HK-2 (cell line): ENCODE data around the gene MIF.
"Not testable (repeated sequence)": the region's sequence is repeated elsewhere in the genome, so short reads cannot be mapped to it uniquely, and the experiment has no call there.

ENCODE experiments used
- DNase-seq: peaks from one replicate; pipeline ENCODE4 v3.0.0-alpha.2; 2018; ENCODE audit not compliant: unreplicated experiment

The MIF gene

DNA sequence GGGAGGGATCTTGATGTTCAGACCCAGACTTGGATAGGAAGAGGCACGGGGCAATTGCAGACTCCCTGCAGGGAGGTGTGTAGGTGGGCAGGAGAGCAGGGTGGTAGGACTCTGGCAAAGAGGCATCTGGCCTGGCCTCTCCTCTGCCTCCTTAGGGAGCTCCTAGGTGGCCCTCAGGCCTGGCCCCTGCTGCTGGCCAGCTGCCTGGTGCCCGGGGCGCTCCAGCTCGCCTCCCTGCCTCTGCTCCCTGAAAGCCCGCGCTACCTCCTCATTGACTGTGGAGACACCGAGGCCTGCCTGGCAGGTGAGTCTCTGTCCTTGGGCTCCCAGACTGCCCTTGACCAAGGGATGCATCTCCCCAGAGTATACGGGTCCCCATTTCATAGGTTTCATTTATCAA lies 16.6 kb upstream of the MIF start:
- DNase-seq: no peak

DNA sequence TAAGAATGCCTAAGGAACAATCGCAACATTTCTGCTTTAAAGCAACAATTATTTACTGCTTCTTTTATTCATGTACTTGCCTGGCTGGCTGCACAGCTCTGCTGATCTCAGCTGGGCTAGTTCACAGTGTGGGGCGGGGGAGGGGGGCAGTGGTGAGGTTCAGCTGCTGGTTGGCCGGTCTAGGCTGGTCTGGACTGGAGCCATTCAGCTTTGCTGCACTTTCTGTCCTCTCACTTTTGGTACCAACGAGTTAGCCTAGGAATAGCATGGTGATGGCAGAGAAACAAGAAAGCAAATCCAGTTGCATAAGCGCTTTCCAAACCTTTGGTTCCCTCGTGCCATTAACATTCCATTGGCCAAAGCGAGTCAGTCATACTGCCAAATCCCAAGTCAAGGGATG lies 16.0 kb upstream of the MIF start:
- DNase-seq: no peak

DNA sequence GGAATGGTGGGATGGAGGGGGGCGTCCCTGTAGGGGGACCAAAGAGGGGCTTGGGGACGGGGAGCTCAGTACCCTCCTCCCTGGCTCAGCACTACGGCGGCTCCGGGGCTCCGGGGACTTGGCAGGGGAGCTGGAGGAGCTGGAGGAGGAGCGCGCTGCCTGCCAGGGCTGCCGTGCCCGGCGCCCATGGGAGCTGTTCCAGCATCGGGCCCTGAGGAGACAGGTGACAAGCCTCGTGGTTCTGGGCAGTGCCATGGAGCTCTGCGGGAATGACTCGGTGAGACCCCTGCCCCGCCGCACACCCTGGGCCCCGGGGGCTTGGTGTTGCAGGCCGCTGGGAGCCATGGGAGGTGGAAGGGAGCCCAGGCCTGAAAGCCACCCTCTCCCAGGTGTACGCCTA lies 11.8 kb upstream of the MIF start:
- no peak for DNase-seq

DNA sequence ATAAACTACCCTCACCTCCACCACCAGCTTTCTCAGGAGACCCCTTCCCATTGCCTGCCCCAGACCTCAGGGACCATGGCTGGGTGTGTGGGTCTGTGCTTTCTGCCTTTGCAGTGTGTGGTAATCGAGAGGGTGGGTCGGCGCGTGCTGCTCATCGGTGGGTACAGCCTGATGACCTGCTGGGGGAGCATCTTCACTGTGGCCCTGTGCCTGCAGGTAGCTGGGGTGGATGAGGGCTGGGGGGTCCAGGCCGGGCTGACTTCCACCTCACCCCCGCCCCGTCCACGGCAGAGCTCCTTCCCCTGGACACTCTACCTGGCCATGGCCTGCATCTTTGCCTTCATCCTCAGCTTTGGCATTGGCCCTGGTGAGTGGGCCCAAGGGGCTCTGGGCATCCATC lies 10.5 kb upstream of the MIF start:
- no peak for DNase-seq

DNA sequence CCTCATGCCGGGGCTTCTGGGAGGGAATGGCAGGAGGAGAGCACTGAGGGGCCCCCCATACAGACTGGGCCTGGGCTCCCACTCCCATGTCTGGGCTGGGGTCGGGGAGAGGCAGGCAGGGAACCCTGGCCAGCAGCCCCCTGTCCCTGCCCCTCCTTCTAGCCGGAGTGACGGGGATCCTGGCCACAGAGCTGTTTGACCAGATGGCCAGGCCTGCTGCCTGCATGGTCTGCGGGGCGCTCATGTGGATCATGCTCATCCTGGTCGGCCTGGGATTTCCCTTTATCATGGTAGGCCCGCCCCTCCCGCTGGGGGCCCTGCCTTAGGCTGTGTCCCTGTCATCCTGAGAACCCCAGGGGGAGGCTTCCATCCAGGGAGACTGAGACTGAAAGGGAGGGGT lies 10.0 kb upstream of the MIF start:
- DNase-seq: no peak

DNA sequence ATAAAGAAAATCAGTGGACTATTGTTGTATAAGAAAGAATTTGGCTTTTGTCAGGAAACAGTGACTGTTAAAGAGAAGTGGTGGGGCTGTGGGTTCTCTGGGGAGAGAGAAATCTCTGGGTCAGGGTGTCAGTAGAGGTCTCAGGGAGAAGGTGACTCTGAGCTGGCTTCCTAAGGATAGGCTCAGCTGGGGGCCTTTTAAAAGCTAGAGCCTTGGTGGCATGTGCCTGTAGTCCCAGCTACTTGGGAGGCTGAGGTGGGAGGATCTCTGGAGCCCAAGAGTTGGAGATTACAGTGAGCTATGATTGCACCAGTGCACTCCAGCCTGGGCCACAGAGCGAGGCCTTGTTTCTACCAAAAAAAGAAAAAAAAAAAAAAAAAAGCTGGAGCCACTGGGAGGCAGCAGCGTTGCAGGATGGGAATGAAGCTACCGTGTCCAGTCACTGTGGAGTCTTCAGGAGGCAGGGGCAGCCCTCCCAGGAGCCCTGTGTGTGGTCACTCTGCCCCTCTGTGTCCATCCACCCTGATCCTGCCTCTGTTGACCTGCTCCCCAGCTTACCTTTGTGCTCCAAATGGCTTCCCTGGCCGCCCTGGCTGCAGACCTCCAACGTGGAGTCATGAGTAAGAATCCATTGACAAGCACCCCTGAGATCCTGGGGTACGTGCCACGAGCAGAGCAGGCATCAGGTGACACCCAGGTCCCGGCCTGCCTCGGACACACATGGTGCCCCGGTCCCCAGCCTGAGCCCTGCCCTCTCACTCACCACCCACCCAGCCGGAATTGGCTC lies 5.4 kb upstream of the MIF start:
- DNase-seq: no peak

DNA sequence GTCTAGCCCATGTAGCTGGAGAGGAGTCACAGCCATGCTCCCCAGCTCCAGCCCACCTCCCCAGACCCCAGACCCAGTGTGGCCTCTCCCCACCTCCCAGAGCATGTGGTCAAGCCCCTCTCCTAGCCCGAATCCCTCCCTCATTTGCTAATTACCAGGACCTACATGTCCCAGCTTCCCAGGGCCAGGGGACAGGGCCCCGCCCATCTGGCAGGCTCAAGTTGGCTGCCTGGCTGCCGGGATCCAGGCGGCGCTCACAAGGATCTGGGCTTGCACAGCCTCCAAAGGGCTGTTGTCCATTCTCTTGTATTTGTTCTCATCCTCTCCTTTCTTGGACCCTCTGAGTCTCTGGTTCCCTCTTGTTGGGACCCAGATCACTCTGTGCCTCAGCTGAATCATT lies 4.6 kb upstream of the MIF start:
- DNase-seq: no peak

DNA sequence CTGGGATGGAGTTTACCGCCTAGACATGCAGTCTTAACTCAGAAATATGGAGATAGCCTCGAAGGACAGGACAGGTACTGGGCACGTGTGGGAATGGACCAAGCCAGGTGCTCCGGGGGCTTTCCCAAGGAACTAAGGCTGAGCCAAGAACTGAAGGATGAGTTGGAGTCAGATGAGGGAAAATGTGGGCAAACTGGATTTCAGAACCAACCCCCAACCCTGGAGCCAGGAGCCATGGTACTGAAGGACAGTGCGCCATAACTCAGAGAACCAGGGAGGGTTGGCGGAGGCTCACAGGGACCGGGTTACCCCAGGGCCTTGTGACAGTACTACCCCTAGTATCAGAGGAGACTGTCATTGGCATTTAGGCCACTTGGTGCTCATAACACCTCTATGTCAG lies 2.5 kb upstream of the MIF start:
- no peak for DNase-seq

DNA sequence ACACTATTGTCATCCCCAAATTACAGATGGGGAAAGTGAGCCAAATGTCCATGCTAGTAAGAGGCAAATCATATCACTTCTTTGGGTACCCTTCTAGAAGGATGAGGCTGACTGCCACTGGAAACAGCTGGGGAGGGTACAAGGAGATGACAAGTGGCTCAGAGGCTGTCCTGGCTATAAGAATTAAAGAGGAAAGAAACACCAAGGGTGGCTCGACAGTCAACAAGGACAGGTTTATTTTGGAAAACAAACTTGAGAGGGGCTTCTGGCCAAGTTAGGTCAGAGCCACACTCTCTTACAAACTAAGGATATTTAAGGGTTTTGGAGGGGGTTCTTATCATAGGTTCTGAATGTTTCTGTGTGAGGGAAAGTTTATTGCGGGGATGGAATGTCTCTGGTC lies 2.1 kb upstream of the MIF start:
- DNase-seq: no peak

DNA sequence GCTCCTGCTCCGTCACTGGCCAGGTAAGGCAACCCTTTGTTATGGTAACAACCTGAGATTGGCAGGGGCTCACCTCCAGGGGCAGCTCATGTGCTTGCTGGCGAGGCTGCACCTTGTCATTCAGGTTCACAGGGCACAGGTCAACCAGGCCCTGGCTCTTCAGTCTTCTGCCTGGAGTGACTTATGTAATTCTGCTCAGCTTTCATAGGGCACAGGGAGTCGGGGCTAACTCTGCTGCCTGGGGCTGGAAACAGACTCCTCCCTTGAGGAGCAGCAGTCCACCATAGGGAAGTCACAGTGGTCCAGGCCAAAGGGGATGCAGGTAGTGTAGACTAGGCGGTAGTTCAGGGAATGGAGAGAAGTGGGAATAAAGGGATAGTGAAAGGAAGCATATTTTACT lies 1.5 kb upstream of the MIF start:
- DNase-seq: no peak

DNA sequence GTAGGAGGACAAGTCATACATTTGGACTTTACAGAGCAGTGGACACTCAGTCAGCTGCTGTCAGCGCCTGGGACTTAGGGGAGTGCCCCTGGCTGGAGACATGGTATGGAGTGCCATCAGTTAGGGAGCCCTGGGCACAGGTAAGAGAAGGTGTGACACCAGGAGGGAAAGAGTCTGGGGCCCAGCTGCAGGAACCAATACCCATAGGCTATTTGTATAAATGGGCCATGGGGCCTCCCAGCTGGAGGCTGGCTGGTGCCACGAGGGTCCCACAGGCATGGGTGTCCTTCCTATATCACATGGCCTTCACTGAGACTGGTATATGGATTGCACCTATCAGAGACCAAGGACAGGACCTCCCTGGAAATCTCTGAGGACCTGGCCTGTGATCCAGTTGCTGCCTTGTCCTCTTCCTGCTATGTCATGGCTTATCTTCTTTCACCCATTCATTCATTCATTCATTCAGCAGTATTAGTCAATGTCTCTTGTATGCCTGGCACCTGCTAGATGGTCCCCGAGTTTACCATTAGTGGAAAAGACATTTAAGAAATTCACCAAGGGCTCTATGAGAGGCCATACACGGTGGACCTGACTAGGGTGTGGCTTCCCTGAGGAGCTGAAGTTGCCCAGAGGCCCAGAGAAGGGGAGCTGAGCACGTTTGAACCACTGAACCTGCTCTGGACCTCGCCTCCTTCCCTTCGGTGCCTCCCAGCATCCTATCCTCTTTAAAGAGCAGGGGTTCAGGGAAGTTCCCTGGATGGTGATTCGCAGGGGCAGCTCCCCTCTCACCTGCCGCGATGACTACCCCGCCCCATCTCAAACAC lies 850 bp upstream of the MIF start:
- no peak for DNase-seq

DNA sequence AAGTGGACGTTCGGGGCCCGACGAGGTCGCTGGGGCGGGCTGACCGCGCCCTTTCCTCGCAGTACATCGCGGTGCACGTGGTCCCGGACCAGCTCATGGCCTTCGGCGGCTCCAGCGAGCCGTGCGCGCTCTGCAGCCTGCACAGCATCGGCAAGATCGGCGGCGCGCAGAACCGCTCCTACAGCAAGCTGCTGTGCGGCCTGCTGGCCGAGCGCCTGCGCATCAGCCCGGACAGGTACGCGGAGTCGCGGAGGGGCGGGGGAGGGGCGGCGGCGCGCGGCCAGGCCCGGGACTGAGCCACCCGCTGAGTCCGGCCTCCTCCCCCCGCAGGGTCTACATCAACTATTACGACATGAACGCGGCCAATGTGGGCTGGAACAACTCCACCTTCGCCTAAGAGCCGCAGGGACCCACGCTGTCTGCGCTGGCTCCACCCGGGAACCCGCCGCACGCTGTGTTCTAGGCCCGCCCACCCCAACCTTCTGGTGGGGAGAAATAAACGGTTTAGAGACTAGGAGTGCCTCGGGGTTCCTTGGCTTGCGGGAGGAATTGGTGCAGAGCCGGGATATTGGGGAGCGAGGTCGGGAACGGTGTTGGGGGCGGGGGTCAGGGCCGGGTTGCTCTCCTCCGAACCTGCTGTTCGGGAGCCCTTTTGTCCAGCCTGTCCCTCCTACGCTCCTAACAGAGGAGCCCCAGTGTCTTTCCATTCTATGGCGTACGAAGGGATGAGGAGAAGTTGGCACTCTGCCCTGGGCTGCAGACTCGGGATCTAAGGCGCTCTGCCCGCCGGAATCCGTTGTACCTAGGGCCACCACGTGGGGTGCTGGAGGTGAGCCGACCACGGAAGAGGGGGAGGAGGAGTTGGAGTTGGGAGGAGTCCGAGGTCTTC lies 771 bp downstream of the MIF start:
- peak; percentile 77 for DNase-seq

DNA sequence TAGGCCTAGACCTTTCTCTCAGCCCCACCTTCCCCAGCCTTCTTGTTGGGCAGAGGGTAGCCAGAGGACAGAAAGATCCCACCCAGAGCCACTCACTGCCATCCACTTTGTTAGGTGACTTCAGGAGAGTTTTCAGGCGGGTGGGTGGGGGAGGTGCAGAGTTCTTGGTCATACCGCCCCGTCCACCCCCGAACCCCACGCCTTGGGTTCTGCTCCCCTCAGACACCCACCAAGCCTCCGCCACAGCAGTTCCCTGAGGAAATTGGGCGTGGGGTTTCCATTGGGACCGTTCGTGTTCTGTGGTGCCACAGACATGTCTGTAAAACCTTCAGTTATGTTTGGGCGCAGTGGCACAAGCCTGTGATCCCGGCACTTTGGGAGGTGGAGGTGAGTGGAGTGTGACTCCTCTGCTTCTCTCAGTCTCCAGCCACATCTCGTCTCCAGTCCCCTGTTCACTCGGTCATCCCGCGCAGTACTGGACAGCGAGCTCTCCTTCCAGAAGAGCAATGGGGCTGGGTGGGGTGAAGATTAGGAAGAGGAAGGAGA lies 1.5 kb downstream of the MIF start:
- DNase-seq: no peak

DNA sequence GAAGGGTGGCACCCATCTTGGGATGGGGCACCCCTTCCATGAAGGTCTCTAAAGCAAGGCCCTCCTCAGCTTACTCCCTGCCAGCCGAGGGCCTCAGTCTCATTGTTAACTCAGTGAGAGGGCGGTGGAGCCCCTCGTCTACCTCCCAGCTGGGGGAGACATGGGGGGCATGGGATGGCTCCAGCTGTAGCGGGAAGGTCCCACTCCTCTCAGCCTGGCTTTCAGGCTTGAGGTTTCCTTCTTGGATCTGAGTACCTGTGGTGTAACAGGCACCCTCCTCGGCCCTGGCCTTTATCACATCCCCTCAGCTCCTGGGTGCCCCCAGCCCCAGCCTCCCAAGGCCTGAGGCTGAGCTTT lies 2.0 kb downstream of the MIF start:
- no peak for DNase-seq

DNA sequence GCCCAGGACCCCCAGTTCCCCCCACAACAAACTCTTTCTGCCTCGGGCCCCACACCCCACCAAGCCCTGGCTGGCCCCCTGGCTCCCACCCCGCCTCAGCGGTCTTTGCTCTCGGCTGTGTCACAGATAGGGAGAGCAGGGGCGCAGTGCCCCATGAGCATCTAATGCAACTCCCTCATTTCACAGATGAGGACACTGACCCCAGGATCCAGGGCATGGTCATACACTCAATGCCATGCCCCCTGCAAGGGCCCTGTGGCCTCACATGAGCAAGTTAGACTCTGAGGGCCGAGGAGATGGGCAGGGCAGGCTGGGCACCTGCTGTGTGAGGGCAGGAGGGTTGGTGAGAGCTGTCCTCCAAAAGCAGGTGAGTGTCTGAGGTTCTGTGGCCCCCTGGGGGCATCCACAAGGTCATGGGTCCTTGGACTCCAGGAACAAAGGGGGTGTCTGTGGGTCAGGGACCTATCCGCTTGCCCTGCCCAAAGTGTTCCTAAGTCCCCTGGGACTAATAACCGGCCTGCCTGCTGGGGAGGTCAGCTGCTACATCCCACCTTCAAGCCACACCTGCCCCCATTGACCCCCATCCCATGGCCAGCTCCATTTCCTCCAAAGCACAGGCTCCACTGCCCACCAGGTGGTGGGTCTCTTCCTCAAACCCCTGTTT lies 2.5 kb downstream of the MIF start:
- DNase-seq: no peak

DNA sequence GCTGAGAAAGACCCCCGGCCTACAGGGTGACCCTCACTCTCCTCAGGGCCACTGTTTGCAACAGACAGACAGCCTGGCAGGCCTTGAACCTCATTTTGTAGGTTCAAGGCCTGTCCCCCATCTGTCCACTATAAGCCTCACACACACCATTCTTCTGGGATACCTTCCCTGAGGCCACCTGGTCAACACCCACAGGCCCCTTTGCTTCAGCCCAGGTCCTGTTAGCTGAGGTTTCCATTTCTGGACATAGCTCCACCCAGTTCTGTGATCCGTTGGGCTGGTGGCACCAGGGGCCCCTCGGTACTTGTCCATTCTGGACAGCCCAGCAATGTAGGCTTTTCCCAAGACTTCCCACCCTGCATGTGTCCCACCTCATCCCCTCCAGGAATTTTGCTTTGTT lies 3.1 kb downstream of the MIF start:
- no peak for DNase-seq

DNA sequence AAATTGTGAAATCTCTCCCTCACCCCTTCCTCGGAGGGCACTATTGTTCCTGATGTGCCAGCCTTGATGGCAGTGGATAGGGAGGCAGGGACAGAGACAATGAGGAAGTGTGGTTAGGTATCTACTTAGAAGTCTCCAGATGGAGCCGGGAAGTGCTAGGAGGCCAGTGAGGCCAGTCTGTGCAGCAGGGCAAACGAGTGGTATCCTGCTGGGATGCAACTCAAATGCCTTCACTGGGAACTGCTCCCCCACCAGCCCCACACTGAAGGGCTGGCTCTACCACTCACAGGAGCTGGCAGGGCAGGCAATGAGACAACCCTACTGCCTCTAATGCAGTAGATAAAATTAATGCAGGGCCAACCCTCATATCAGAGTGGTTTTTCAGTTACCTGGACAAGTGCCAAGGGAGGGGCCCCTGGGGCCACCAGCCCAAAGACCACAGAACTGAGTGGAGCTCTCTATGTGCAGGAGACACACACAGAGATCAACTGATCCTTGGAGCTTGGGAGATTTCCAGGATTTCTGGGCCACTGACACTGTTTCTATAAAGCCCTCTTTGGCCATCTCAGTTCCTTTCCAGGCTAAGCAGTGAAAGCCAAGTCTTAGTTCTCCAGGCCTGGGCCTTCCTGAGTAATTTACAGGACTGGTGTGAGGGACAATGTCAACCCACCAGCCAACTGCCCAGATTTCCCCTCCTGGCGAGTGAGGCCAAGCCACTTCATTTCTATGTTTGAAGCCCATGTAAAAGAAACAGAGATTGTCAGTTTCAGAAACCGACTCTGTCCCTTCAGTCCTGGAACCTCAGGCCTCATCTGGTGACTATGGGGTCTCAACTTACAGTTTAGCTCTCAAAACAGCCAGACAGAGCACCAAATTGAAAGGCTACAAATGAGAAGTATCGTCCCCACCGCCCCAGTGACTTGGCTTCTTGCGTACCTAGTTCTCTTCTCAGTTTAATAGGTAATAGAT lies 4.1 kb downstream of the MIF start:
- no peak for DNase-seq

DNA sequence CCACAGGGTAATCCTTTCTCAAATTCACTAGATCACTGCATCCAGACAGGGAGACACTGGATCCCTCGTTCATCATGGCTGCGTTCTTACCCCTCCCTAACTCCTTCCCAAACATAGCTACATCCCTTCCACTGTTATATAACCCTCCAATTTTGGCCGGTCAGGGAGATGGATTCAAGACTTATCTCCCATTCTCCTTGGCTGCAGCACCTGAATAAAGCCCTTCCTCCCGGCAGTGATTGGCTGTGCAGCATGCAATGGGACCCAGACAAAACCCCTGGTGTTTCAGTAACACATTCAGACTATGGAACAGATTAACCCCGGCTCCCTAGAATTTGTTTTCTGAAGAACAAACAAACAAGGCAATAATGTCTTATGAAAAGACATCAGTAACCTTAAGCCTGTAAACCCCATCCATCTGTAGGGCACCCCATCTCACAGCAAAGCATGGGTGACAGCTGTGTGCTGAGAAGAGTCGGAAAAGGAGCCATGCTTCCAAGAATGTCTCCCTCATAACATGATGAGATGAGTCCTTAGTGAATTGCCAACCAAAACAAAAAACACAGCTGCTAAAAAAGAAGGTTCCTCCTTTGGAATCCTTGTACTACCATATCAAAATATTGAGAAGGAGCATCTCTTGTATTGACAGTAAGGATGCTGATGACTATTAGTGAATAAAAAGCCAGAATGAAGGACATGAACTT lies 5.0 kb downstream of the MIF start:
- DNase-seq: no peak

DNA sequence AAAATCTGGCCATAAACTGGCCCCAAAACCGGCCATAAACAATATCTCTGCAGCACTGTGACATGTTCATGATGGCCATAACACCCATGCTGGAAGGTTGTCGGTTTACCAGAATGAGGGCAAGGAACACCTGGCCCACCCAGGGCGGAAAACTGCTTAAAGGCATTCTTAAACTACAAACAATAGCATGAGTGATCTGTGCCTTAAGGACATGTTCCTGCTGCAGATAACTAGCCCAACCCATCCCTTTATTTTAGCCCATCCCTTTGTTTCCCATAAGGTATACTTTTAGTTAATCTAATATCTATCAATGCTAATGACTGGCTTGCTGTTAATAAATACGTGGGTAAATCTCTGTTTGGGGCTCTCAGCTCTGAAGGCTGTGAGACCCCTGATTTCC lies 6.0 kb downstream of the MIF start:
- not testable (repeated sequence) for DNase-seq

DNA sequence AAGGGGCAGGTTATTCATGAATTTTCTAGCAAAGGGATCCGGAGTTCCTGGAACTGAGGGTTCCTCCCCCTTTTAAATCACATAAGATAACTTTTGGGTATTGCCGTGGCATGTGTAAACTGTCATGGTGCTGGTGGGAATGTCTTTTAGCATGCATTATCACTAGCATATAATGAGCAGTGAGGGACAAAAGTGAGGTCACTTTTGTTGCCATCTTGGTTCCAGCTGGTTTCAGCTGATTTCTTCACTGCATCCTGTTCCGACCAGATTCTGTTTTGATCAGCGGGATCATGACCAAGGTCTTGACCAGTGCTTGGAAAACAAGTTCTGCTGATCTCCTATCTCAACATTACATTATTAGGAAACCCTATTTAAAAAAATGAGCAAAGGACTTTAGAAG lies 7.4 kb downstream of the MIF start:
- no peak for DNase-seq
